ENCODE measurements around the gene SEPTIN3. TPM values are rescaled to one million over a fixed set of nuclear protein-coding genes. Genes with fewer than 3 reads are reported as not detected.

The SEPTIN3 gene
- total RNA-seq, 4 donors from 2014 or later: 0.19 to 0.51 (median 0.22) TPM; not detected in 1

- TF ChIP-seq CTCF (IDR thresholded peaks at IDR 0.05; ENCODE audit: low read depth): no peak
These were observed 38.7 kb downstream of the SEPTIN3 start for GRCh38 chr22:42007922-42008321.

- no peak for TF ChIP-seq CTCF (IDR thresholded peaks at IDR 0.05; ENCODE audit: low read depth)
These were observed 41.5 kb downstream of the SEPTIN3 start for GRCh38 chr22:42010778-42011177.

- no peak for TF ChIP-seq CTCF (IDR thresholded peaks at IDR 0.05; ENCODE audit: low read depth)
These were observed 44.1 kb downstream of the SEPTIN3 start for GRCh38 chr22:42013385-42013784.

GRCh38 chr22:42016111-42016510, 46.9 kb downstream of the SEPTIN3 start:
- TF ChIP-seq CTCF (IDR thresholded peaks at IDR 0.05; ENCODE audit: low read depth): no peak

GRCh38 chr22:42018224-42018623, 49.0 kb downstream of the SEPTIN3 start:
- TF ChIP-seq CTCF (IDR thresholded peaks at IDR 0.05; ENCODE audit: low read depth): no peak

Other genes with a start within 250 kb of the SEPTIN3 start
- gene CCDC134, start 168.8 kb upstream of the SEPTIN3 start, total RNA-seq: 1 to 10 TPM in 3 of 4 donors, under 1 TPM in 1; 0.98 to 5.1 (median 2.6) TPM
- gene SREBF2, start 136.3 kb upstream of the SEPTIN3 start, total RNA-seq: 10 to 100 TPM; 21.4 to 28.0 (median 25.3) TPM
- not detected for gene SHISA8, start 54.4 kb upstream of the SEPTIN3 start, total RNA-seq
- not detected for gene TNFRSF13C, start 42.6 kb upstream of the SEPTIN3 start, total RNA-seq
- gene CENPM, start 22.3 kb upstream of the SEPTIN3 start, total RNA-seq: 1 to 10 TPM in 2 of 4 donors, not detected in 2; 2.4 to 3.2 TPM
- 1 to 10 TPM; 1.1 to 1.5 (median 1.3) TPM for gene WBP2NL, start 29.3 kb downstream of the SEPTIN3 start, total RNA-seq
- gene NAGA, start 101.4 kb downstream of the SEPTIN3 start, total RNA-seq: 10 to 100 TPM; 16.2 to 56.1 (median 31.1) TPM
- gene PHETA2, start 104.8 kb downstream of the SEPTIN3 start, total RNA-seq: 10 to 100 TPM in 3 of 4 donors, 1 to 10 TPM in 1; 7.5 to 15.4 (median 12.9) TPM
- 10 to 100 TPM in 3 of 4 donors, 1 to 10 TPM in 1; 9.3 to 12.7 (median 11.7) TPM for gene SMDT1, start 110.3 kb downstream of the SEPTIN3 start, total RNA-seq
- gene NDUFA6, start 121.3 kb downstream of the SEPTIN3 start, total RNA-seq: 10 to 100 TPM; 51.0 to 81.0 (median 64.9) TPM
- gene CYP2D6, start 161.4 kb downstream of the SEPTIN3 start, total RNA-seq: 1 to 10 TPM in 1 of 4 donors, under 1 TPM in 1, not detected in 2; 0.51 to 3.0 TPM

Measured in subcutaneous adipose tissue (tissue), 4 donors.